Keratinocyte (primary cell): Measurements from ENCODE around the gene CLEC2D. TPM values are rescaled to one million over a fixed set of nuclear protein-coding genes. Genes with fewer than 3 reads are reported as not detected.

Source experiments
- DNase-seq: peaks from one replicate; pipeline ENCODE4 v3.0.0-alpha.2; 2011; ENCODE audit warnings: low read depth, missing footprints, low spot score
- FAIRE-seq: peaks from 2 replicates; lab custom pipeline; 2011; peaks lifted over from hg19 to GRCh38; lab: Jason Lieb, UNC
- H2AFZ ChIP-seq: 2 replicates; pipeline ENCODE4 v1.6.0; 2012; ENCODE audit warnings: low read length, control low read depth, inconsistent platforms; ENCODE audit not compliant: control insufficient read depth
- H3K27ac ChIP-seq: 2 replicates; pipeline ENCODE4 v1.5.1; 2011; ENCODE audit warnings: low read length; ENCODE audit not compliant: control insufficient read depth, insufficient read depth
- H3K27me3 ChIP-seq: 3 replicates; pipeline ENCODE4 v1.6.0; 2011; ENCODE audit warnings: low read length; ENCODE audit not compliant: control insufficient read depth, insufficient read depth; ENCODE audit errors: extremely low read depth
- H3K36me3 ChIP-seq, 2 experiments: 2 replicates in 1 of 2; 3 replicates in 1 of 2; pipeline ENCODE4 v1.5.1; 2011; ENCODE audit warnings: low read length in 2 of 2, mild to moderate bottlenecking in 1 of 2; ENCODE audit not compliant: control insufficient read depth in 2 of 2, insufficient read depth in 2 of 2; ENCODE audit errors: extremely low read depth in 1 of 2
- H3K4me1 ChIP-seq: 3 replicates; pipeline ENCODE4 v1.5.1; 2011; ENCODE audit warnings: low read length; ENCODE audit not compliant: control insufficient read depth, insufficient read depth; ENCODE audit errors: extremely low read depth
- H3K4me2 ChIP-seq: 3 replicates; pipeline ENCODE4 v1.6.0; 2011; ENCODE audit warnings: low read depth, low read length; ENCODE audit not compliant: control insufficient read depth, insufficient read depth; ENCODE audit errors: extremely low read depth
- H3K4me3 ChIP-seq, 3 experiments: fragments of 200-600 bp in 1 of 3; sonication (generic) in 1 of 3; 2 replicates in 2 of 3; 3 replicates in 1 of 3; pipeline ENCODE4 v1.5.1; 2011 to 2016; ENCODE audit warnings: low read length in 3 of 3, mild to moderate bottlenecking in 3 of 3, control low read depth in 2 of 3, inconsistent platforms in 1 of 3, low read depth in 1 of 3, mixed read lengths in 1 of 3, mixed run types in 1 of 3, moderate library complexity in 1 of 3; ENCODE audit not compliant: control insufficient read depth in 2 of 3, insufficient read depth in 2 of 3; ENCODE audit errors: extremely low read depth in 1 of 3
- H3K79me2 ChIP-seq: 2 replicates; pipeline ENCODE4 v1.6.0; 2012; ENCODE audit warnings: low read length; ENCODE audit not compliant: control insufficient read depth, insufficient read depth
- H3K9ac ChIP-seq: 3 replicates; pipeline ENCODE4 v1.6.0; 2011; ENCODE audit warnings: low read length; ENCODE audit not compliant: control insufficient read depth, insufficient read depth; ENCODE audit errors: extremely low read depth
- H3K9me1 ChIP-seq: 3 replicates; pipeline ENCODE4 v1.6.0; 2011; ENCODE audit warnings: low read length; ENCODE audit not compliant: control insufficient read depth, insufficient read depth; ENCODE audit errors: extremely low read depth
- H3K9me3 ChIP-seq: 2 replicates; pipeline ENCODE4 v1.5.1; 2012; ENCODE audit warnings: low read depth, low read length; ENCODE audit not compliant: control insufficient read depth
- H4K20me1 ChIP-seq: 3 replicates; pipeline ENCODE4 v1.6.0; 2011; ENCODE audit warnings: low read length; ENCODE audit not compliant: control insufficient read depth, insufficient read depth; ENCODE audit errors: extremely low read depth
- EZH2 ChIP-seq: IDR thresholded peaks from one replicate; pipeline ENCODE4 v1.6.1; 2012; ENCODE audit warnings: inconsistent platforms, mild to moderate bottlenecking, low read length, moderate library complexity
- dilution Hi-C: fragments of 300-500 bp; cut with MboI; formaldehyde crosslinking; loops from one replicate; pipeline ENCODE4 v1.7.0; 2020; ENCODE audit warnings: low sequenced_read_pairs; ENCODE audit not compliant: extremely low pct_ligation_motif_present
- polyA plus RNA-seq, 5 experiments: library from polyadenylated mRNA; depleted of rRNA in 3 of 5; stranded (reverse) in 3 of 5; stranded (forward) in 1 of 5; unstranded in 1 of 5; fragments of >200 nt; gene quantifications; 1 replicate in 1 of 5; 2 replicates in 3 of 5; 3 replicates in 1 of 5; pipeline versions ENCODE4 v1.2.1 to v1.2.3, GENCODE V29; 2011 to 2012; ENCODE audit warnings: missing spikeins in 2 of 5, low read depth in 1 of 5, low replicate concordance in 1 of 5
- TF ChIP-seq, protein P1 (sequence below), 3 experiments: IDR thresholded peaks in 1 of 3; conservative IDR thresholded peaks in 1 of 3; optimal IDR thresholded peaks in 1 of 3; 2 replicates in 2 of 3; 3 replicates in 1 of 3; pipeline versions ENCODE3 to v1.5.1; 2011; ENCODE audit warnings: low read length in 3 of 3, mild to moderate bottlenecking in 3 of 3, moderate library complexity in 2 of 3, control low read depth in 1 of 3, inconsistent platforms in 1 of 3; ENCODE audit not compliant: insufficient read depth in 2 of 3; ENCODE audit errors: extremely low read depth in 1 of 3

CLEC2D gene
- polyA plus RNA-seq, 1 donor (not counting 4 experiments of a cell fraction or from before 2014, with no cell fraction given): 2.3 TPM

DNA sequence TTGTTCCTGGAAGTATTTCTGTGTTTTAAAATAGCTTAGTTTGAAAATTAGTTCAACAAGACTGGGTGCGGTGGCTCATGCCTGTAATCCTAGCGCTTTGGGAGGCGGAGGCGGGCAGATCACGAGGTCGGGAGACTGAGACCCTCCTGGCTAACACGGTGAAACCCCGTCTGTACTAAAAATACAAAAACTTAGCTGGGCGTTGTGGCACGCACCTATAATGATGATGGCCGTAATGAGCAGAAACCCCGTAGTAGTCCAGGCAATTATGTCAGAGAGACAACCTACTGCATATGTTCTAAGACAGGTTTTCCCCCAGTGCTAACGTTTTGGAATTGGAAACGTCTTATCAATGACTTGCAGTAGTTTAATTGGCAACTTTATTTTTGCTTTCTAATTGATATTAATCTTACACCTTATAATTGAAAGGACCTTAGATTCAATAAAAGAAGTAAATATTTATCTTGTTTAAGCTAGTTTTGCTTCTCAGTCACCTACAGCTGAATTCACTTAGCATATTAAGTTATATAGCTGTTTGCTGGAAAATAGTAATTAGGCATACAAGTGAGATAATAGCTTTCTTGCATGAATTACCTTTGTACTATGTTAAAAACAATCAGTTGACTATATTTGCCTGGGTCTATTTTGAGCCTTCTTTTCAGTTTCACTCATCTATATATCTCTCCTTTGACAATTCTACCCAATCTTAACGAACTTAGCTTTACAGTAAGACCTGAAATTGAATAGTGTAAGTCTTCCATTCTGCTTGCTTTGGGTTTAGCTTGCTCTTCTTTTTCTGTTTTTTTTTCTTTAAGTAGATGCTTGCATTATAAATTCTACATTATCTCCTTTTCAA lies 47.8 kb downstream of the CLEC2D start:
- Histone ChIP-seq H3K4me1 (peaks cover 7% of the 10 kb centered on the region), H3K9me1 (no peaks in the 10 kb centered on the region), H3K27ac (no peak overlapping the region), H3K79me2 (no peaks in the 10 kb centered on the region), H3K36me3 (no peaks in the 10 kb centered on the region), H3K9me3 (no peaks in the 10 kb centered on the region), H4K20me1 (no peaks in the 10 kb centered on the region), H3K4me3 (no peak overlapping the region), H2AFZ (no peak overlapping the region), H3K27me3 (no peaks in the 10 kb centered on the region), H3K4me2 (no peak overlapping the region), H3K9ac (no peak overlapping the region)
- TF ChIP-seq, protein P1, sequence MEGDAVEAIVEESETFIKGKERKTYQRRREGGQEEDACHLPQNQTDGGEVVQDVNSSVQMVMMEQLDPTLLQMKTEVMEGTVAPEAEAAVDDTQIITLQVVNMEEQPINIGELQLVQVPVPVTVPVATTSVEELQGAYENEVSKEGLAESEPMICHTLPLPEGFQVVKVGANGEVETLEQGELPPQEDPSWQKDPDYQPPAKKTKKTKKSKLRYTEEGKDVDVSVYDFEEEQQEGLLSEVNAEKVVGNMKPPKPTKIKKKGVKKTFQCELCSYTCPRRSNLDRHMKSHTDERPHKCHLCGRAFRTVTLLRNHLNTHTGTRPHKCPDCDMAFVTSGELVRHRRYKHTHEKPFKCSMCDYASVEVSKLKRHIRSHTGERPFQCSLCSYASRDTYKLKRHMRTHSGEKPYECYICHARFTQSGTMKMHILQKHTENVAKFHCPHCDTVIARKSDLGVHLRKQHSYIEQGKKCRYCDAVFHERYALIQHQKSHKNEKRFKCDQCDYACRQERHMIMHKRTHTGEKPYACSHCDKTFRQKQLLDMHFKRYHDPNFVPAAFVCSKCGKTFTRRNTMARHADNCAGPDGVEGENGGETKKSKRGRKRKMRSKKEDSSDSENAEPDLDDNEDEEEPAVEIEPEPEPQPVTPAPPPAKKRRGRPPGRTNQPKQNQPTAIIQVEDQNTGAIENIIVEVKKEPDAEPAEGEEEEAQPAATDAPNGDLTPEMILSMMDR (optimal IDR thresholded peaks at IDR 0.05 in 1 of 3, IDR thresholded peaks at IDR 0.05 in 1 of 3, conservative IDR thresholded peaks at IDR 0.05 in 1 of 3; ENCODE audit: extremely low read depth in 1 of 3, insufficient read depth in 2 of 3, low read length in 3 of 3): no peak
- no peak for TF ChIP-seq EZH2
- dilution Hi-C loops: no loop called here
- no peak for FAIRE-seq
- DNase-seq: no peak

DNA sequence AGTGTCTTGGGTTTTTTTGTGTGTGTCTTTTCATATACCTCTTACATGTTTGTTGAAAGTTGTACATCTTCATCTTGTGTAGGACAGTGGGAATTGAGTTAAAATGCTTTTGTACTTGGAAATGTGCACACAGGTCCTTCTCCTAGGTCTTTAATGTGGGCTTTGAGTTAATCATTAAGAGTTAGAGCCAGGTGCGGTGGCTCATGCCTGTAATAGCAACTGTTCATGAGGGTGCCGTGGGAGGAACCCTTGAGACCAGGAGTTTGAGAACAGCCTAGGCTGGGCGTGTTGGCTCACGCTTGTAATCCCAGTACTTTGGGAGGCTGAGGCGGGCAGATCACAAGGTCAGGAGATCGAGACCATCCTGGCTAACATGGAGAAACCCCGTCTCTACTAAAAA lies 49.5 kb downstream of the CLEC2D start:
- no peaks in the 10 kb centered on the region for H3K79me2 ChIP-seq
- no peaks in the 10 kb centered on the region for H3K27me3 ChIP-seq
- H3K9me3 ChIP-seq: no peaks in the 10 kb centered on the region
- DNase-seq (no peak), FAIRE-seq (no peak)
- H3K27ac ChIP-seq: no peak overlapping the region
- H3K4me3 ChIP-seq: no peak overlapping the region
- TF ChIP-seq, protein P1 (optimal IDR thresholded peaks at IDR 0.05 in 1 of 3, IDR thresholded peaks at IDR 0.05 in 1 of 3, conservative IDR thresholded peaks at IDR 0.05 in 1 of 3; ENCODE audit: extremely low read depth in 1 of 3, insufficient read depth in 2 of 3, low read length in 3 of 3): no peak
- no peak for TF ChIP-seq EZH2
- no peak overlapping the region for H2AFZ ChIP-seq
- H3K9ac ChIP-seq: no peak overlapping the region
- H3K36me3 ChIP-seq: no peaks in the 10 kb centered on the region
- peaks cover 7% of the 10 kb centered on the region for H3K4me1 ChIP-seq
- no peak overlapping the region for H3K4me2 ChIP-seq
- H4K20me1 ChIP-seq: no peaks in the 10 kb centered on the region
- dilution Hi-C loops: no loop called here
- H3K9me1 ChIP-seq: no peaks in the 10 kb centered on the region
